Measurements from ENCODE around the gene CRB3. TPM values are rescaled to one million over a fixed set of nuclear protein-coding genes. Genes with fewer than 3 reads are reported as not detected.

CRB3 gene
- total RNA-seq, 1 donor = 0.43 TPM

DNA sequence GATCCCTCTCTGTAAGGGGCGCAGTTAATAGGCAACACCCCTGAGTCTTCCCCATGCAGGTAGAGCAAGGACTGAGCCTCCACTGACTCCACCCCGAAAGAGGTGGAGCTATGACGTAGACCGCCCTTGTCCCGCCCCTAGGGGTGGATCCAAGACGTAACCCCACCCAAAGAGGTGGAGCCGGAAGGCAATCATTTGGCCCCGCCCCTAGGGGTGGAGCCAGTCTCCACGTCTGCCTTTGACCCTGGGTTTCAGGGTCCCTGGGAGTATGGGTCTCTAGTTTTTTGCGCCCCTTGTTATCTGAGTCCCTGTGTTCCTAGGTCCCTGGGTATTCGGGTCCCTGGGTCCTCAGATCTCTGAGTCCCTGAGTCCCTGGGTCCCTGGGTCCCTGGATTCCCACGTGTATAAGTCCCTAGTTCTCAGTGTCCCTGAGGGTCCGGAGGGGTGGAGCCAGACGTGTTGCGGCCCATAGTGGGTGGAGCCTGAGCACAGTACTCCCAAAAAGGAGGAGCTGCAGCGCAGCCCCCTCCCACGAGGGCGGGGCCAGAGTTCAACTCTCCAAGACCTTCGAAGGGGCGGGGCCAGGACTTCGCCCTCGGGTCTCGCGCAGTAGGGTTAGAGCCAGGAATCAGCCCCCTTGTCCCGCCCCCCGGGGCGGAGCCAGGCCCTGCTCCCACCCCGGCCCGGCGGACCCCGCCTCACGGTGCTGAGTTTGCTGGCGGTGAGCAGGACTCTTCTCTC, 12.3 kb downstream of the CRB3 start:
- TF ChIP-seq, protein P1, sequence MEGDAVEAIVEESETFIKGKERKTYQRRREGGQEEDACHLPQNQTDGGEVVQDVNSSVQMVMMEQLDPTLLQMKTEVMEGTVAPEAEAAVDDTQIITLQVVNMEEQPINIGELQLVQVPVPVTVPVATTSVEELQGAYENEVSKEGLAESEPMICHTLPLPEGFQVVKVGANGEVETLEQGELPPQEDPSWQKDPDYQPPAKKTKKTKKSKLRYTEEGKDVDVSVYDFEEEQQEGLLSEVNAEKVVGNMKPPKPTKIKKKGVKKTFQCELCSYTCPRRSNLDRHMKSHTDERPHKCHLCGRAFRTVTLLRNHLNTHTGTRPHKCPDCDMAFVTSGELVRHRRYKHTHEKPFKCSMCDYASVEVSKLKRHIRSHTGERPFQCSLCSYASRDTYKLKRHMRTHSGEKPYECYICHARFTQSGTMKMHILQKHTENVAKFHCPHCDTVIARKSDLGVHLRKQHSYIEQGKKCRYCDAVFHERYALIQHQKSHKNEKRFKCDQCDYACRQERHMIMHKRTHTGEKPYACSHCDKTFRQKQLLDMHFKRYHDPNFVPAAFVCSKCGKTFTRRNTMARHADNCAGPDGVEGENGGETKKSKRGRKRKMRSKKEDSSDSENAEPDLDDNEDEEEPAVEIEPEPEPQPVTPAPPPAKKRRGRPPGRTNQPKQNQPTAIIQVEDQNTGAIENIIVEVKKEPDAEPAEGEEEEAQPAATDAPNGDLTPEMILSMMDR (IDR thresholded peaks at IDR 0.05; ENCODE audit: insufficient read depth, low read depth, low read length) = no peak
- peak; percentile 11 for DNase-seq (ENCODE audit: low read depth)
- no peak overlapping the region for H3K4me3 ChIP-seq (ENCODE audit: low read depth, low read length)

GRCh38 chr19:6476896-6477431, 12.9 kb downstream of the CRB3 start:
- TF ChIP-seq, protein P1 (IDR thresholded peaks at IDR 0.05; ENCODE audit: insufficient read depth, low read depth, low read length) = no peak
- no peak for DNase-seq (ENCODE audit: low read depth)
- H3K4me3 ChIP-seq (ENCODE audit: low read depth, low read length) = no peak overlapping the region

DNA sequence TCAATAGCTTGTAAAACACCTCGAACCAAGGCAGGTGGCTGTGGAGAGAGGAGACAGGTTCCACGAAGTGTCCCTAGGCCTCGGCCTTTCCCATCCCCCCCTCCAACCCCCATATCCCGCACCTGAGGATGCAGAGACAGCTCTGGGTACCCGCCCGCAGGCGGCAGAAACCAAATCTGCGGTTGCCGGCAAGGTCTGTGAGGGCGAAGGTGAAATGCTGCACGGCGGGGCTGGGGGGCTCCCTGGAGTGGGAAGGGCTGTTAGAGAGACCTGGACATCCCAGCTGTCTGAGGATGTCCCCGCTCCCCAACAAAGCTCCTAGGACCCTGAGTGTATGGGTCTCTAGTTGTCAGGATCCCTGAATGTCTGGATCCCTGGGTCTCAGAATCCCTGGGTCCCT, 14.7 kb downstream of the CRB3 start:
- no peak overlapping the region for H3K4me3 ChIP-seq (ENCODE audit: low read depth, low read length)
- TF ChIP-seq, protein P1 (IDR thresholded peaks at IDR 0.05; ENCODE audit: insufficient read depth, low read depth, low read length) = no peak
- DNase-seq (ENCODE audit: low read depth) = no peak

DNA sequence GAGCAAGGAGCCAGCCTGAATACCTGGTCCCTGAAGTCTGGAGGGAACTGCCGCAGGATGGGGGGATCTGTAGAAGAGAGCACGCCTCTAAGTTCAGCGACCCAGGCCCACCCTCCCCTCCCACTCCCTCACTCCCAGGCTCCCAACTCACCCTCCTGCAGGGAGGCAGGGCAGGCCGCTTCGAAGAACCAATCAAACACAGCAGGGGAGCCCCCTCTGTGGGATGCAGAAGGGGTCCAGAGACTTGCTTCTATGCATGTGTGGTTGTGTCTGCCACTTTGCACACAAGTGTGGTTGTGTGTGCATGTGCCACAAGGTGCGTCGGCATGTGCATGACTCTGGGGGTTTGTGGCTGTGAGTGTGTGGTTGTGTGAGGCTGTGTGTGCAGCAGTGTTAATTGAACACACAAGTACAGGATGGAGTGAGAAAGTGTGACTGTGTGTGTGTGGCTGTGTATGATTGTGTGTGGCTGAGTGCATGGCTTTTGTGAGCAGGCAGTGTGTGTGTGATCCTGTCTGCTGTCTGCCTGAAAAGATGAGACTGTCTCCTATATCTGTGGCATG, 15.8 kb downstream of the CRB3 start:
- TF ChIP-seq, protein P1 (IDR thresholded peaks at IDR 0.05; ENCODE audit: insufficient read depth, low read depth, low read length) = no peak
- H3K4me3 ChIP-seq (ENCODE audit: low read depth, low read length) = no peak overlapping the region
- DNase-seq (ENCODE audit: low read depth) = no peak

GRCh38 chr19:6480848-6481415, 16.9 kb downstream of the CRB3 start:
- no peak overlapping the region for H3K4me3 ChIP-seq (ENCODE audit: low read depth, low read length)
- DNase-seq (ENCODE audit: low read depth) = no peak

GRCh38 chr19:6481541-6482342, 17.7 kb downstream of the CRB3 start, which contains the start of gene DENND1C:
DENND1C (minus strand) TSS chr19:6481787; CDS start chr19:6481695, 92 bp downstream.
- TF ChIP-seq, protein P1 (IDR thresholded peaks at IDR 0.05; ENCODE audit: insufficient read depth, low read depth, low read length) = peak; percentile 48
- no peak for DNase-seq (ENCODE audit: low read depth)
- no peak within 1 kb of the TSS for H3K4me3 ChIP-seq (ENCODE audit: low read depth, low read length)

More at GRCh38 chr19:6480848-6481415, 16.9 kb downstream of the CRB3 start:
- TF ChIP-seq, protein P1 (IDR thresholded peaks at IDR 0.05; ENCODE audit: insufficient read depth, low read depth, low read length) = no peak

Data from fibroblast of villous mesenchyme (primary cell).